Astrocyte (in vitro differentiated cells and primary cell): ENCODE data around the gene VPS8. TPM values are rescaled to one million over a fixed set of nuclear protein-coding genes. Genes with fewer than 3 reads are reported as not detected.

Experiments used
- DNase-seq: peaks from one replicate; pipeline ENCODE4 v3.0.0-alpha.2; 2010; ENCODE audit warnings: low read depth
- FAIRE-seq: peaks from 2 replicates; lab custom pipeline; 2011; peaks lifted over from hg19 to GRCh38; lab: Jason Lieb, UNC
- H2AFZ ChIP-seq: 2 replicates; pipeline ENCODE4 v1.6.0; 2012; ENCODE audit warnings: low read depth, low read length, inconsistent platforms
- H3K27ac ChIP-seq: 2 replicates; pipeline ENCODE4 v1.5.1; 2011; ENCODE audit warnings: low read depth, low read length, inconsistent platforms
- H3K27me3 ChIP-seq: 2 replicates; pipeline ENCODE4 v1.6.0; 2011; ENCODE audit warnings: low read length, inconsistent platforms; ENCODE audit not compliant: insufficient read depth
- H3K36me3 ChIP-seq: 2 replicates; pipeline ENCODE4 v1.5.1; 2011; ENCODE audit warnings: low read length, inconsistent platforms; ENCODE audit not compliant: insufficient read depth
- H3K4me1 ChIP-seq: 2 replicates; pipeline ENCODE4 v1.5.1; 2011; ENCODE audit warnings: low read length, inconsistent platforms; ENCODE audit not compliant: insufficient read depth
- H3K4me2 ChIP-seq: 2 replicates; pipeline ENCODE4 v1.6.0; 2012; ENCODE audit warnings: low read length, inconsistent platforms
- H3K4me3 ChIP-seq: 2 replicates; pipeline ENCODE4 v1.5.1; 2011; ENCODE audit warnings: low read depth, mild to moderate bottlenecking, low read length, inconsistent platforms; ENCODE audit not compliant: insufficient read depth
- H3K79me2 ChIP-seq: 2 replicates; pipeline ENCODE4 v1.6.0; 2012; ENCODE audit warnings: mild to moderate bottlenecking, low read length, inconsistent platforms; ENCODE audit not compliant: insufficient read depth
- H3K9ac ChIP-seq: 2 replicates; pipeline ENCODE4 v1.6.0; 2012; ENCODE audit warnings: mild to moderate bottlenecking, low read length, inconsistent platforms
- H3K9me3 ChIP-seq: 2 replicates; pipeline ENCODE4 v1.5.1; 2012; ENCODE audit warnings: low read depth, mild to moderate bottlenecking, low read length, inconsistent platforms; ENCODE audit not compliant: insufficient read depth
- H4K20me1 ChIP-seq: 2 replicates; pipeline ENCODE4 v1.6.0; 2012; ENCODE audit warnings: low read length, inconsistent platforms; ENCODE audit not compliant: insufficient read depth
- H3K27ac Mint-ChIP-seq: one replicate; pipeline ENCODE4 v1.8.0; 2021; ENCODE audit warnings: mild to moderate bottlenecking, mixed read lengths; ENCODE audit not compliant: unreplicated experiment
- H3K27me3 Mint-ChIP-seq: one replicate; pipeline ENCODE4 v1.8.0; 2021; ENCODE audit warnings: low read depth, mixed read lengths; ENCODE audit not compliant: unreplicated experiment
- H3K36me3 Mint-ChIP-seq: one replicate; pipeline ENCODE4 v1.8.0; 2021; ENCODE audit warnings: low read depth, mixed read lengths; ENCODE audit not compliant: unreplicated experiment
- H3K4me1 Mint-ChIP-seq: one replicate; pipeline ENCODE4 v1.8.0; 2021; ENCODE audit warnings: low read depth, mixed read lengths; ENCODE audit not compliant: unreplicated experiment
- H3K4me3 Mint-ChIP-seq: one replicate; pipeline ENCODE4 v1.8.0; 2021; ENCODE audit warnings: mild to moderate bottlenecking, moderate library complexity, mixed read lengths; ENCODE audit not compliant: unreplicated experiment
- H3K9me3 Mint-ChIP-seq: one replicate; pipeline ENCODE4 v1.8.0; 2021; ENCODE audit warnings: mild to moderate bottlenecking, mixed read lengths; ENCODE audit not compliant: unreplicated experiment
- EZH2 ChIP-seq: IDR thresholded peaks from 2 replicates; pipeline ENCODE4 v1.6.1; 2012; ENCODE audit warnings: mild to moderate bottlenecking, low read length, inconsistent platforms; ENCODE audit not compliant: insufficient read depth
- total RNA-seq: library from RNA; stranded (reverse); gene quantifications from 2 replicates; pipeline ENCODE4 v1.2.1, GENCODE V29; 2021
- TF ChIP-seq, protein P1 (sequence below): IDR thresholded peaks from 2 replicates; pipeline ENCODE4 v1.5.1; 2011; ENCODE audit warnings: low read depth, mild to moderate bottlenecking, inconsistent platforms, low read length, moderate library complexity; ENCODE audit not compliant: insufficient read depth

VPS8 gene
- total RNA-seq, 1 donor from 2014 or later = 40.7 TPM

DNA sequence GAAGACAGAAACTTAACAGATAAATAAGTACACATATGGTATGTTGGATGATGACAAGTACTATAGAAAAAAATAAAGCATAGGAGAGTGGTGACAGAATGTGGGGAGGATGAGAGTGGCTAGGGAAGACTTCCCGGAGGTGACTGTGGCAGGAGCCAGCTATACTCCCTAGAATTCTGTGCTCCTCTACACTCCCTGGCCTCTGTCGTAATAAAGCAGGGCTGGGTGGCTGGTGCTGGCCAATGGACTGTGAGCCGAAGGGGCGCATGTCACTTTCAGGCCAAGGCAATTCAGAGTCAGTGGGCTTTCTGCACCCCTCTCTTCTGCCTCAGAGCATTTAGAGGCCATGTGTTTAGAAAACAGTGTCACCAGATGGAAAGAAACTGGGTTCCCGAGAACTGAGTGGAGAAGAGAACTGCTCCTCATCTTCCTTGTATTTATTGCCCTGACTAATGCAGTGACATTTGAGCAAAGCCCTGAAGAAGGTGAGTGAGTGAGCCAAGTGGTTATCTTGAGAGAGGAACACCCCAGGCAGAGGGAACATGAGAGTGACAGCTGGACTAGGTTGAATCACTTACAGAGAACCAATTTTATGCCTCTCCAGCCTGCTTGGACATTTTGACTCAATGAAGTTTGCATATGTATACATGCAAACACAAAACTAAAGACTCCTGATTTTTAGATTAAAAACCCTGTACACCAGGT, 5.2 kb upstream of the VPS8 start:
- no peak overlapping the region for H3K4me3 Mint-ChIP-seq
- no peak overlapping the region for H3K4me3 ChIP-seq
- no peaks in the 10 kb centered on the region for H3K4me1 ChIP-seq
- H2AFZ ChIP-seq = no peak overlapping the region
- no peaks in the 10 kb centered on the region for H3K36me3 ChIP-seq
- no peak overlapping the region for H3K27ac ChIP-seq
- H3K9me3 Mint-ChIP-seq = no peaks in the 10 kb centered on the region
- H3K4me2 ChIP-seq = no peak overlapping the region
- DNase-seq (no peak), FAIRE-seq (no peak)
- H3K79me2 ChIP-seq = no peaks in the 10 kb centered on the region
- H3K9me3 ChIP-seq = no peaks in the 10 kb centered on the region
- H3K27me3 Mint-ChIP-seq = peaks cover 2% of the 10 kb centered on the region
- no peak overlapping the region for H3K9ac ChIP-seq
- no peaks in the 10 kb centered on the region for H3K36me3 Mint-ChIP-seq
- H3K27me3 ChIP-seq = peaks cover 8% of the 10 kb centered on the region
- no peak for TF ChIP-seq EZH2
- TF ChIP-seq, protein P1, sequence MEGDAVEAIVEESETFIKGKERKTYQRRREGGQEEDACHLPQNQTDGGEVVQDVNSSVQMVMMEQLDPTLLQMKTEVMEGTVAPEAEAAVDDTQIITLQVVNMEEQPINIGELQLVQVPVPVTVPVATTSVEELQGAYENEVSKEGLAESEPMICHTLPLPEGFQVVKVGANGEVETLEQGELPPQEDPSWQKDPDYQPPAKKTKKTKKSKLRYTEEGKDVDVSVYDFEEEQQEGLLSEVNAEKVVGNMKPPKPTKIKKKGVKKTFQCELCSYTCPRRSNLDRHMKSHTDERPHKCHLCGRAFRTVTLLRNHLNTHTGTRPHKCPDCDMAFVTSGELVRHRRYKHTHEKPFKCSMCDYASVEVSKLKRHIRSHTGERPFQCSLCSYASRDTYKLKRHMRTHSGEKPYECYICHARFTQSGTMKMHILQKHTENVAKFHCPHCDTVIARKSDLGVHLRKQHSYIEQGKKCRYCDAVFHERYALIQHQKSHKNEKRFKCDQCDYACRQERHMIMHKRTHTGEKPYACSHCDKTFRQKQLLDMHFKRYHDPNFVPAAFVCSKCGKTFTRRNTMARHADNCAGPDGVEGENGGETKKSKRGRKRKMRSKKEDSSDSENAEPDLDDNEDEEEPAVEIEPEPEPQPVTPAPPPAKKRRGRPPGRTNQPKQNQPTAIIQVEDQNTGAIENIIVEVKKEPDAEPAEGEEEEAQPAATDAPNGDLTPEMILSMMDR = no peak
- no peaks in the 10 kb centered on the region for H4K20me1 ChIP-seq
- no peaks in the 10 kb centered on the region for H3K4me1 Mint-ChIP-seq
- H3K27ac Mint-ChIP-seq = no peak overlapping the region

DNA sequence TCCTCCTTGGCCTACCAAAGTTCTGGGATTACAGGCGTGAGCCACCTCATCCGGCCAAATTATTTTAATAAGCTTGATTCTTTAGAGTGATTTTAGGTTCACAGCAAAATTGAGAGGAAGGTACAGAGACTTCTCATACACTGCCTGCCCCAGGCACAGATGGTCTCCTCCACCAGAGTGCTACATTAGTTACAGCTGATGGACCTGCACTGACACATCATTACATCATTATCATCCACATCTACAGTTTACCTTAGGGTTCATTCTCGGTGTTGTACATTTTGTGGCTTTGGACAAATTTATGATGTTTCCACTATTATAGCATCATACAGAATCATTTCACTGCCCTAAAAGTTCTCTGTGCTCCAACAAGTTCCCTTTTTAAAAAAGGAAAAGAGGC, 4.4 kb upstream of the VPS8 start:
- FAIRE-seq (no peak), DNase-seq (no peak)
- Mint-ChIP-seq H3K36me3 (no peaks in the 10 kb centered on the region), H3K4me3 (no peak overlapping the region), H3K9me3 (no peaks in the 10 kb centered on the region), H3K27ac (no peak overlapping the region), H3K4me1 (no peaks in the 10 kb centered on the region), H3K27me3 (peaks cover 2% of the 10 kb centered on the region)
- Histone ChIP-seq H2AFZ (no peak overlapping the region), H3K9me3 (no peaks in the 10 kb centered on the region), H3K4me3 (no peak overlapping the region), H3K27ac (no peak overlapping the region), H3K9ac (no peak overlapping the region), H3K4me1 (peaks cover under 1% of the 10 kb centered on the region), H3K79me2 (peaks cover 5% of the 10 kb centered on the region), H3K4me2 (no peak overlapping the region), H3K27me3 (peaks cover 3% of the 10 kb centered on the region), H4K20me1 (peaks cover 1% of the 10 kb centered on the region), H3K36me3 (no peaks in the 10 kb centered on the region)
- TF ChIP-seq EZH2 = no peak
- TF ChIP-seq, protein P1 = no peak

DNA sequence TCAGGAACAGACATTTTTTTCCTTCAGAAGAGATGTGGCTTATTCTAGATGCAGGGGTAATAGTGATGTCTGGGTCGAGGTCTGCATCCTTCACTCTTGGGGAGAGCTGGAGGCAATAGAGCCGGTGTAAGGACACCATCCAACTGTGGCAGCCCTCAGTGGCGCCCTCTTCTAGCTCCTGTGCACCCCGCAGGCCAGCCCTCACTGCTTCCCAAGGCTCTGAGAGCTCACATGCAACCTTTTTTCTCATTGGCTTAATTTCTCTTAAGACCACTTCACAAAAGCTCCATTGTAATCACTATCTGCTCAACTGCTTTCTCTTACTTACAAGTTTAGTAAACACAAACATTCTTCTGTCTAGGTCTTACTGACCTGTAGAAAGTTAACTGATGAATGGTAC, 3.9 kb upstream of the VPS8 start:
- TF ChIP-seq, protein P1 = no peak
- TF ChIP-seq EZH2 = no peak
- H3K27me3 ChIP-seq = peaks cover 3% of the 10 kb centered on the region
- no peak overlapping the region for H3K4me3 ChIP-seq
- peaks cover 10% of the 10 kb centered on the region for H3K79me2 ChIP-seq
- Mint-ChIP-seq H3K27me3 (peaks cover 2% of the 10 kb centered on the region), H3K4me3 (no peak overlapping the region), H3K27ac (no peak overlapping the region), H3K4me1 (peaks cover 3% of the 10 kb centered on the region), H3K36me3 (no peaks in the 10 kb centered on the region), H3K9me3 (no peaks in the 10 kb centered on the region)
- H2AFZ ChIP-seq = no peak overlapping the region
- no peak overlapping the region for H3K27ac ChIP-seq
- H3K4me1 ChIP-seq = peaks cover 5% of the 10 kb centered on the region
- peaks cover 6% of the 10 kb centered on the region for H4K20me1 ChIP-seq
- H3K4me2 ChIP-seq = no peak overlapping the region
- no peak overlapping the region for H3K9ac ChIP-seq
- FAIRE-seq (no peak), DNase-seq (no peak)
- H3K36me3 ChIP-seq = no peaks in the 10 kb centered on the region
- no peaks in the 10 kb centered on the region for H3K9me3 ChIP-seq
